MM.1S (cell line): Measurements from ENCODE around the gene COPB2.

Experiments used
- DNase-seq: peaks from one replicate; pipeline ENCODE4 v3.0.0-alpha.2; 2015
- H2AFZ ChIP-seq: fragments of 300-600 bp; sonication (generic); 2 replicates; pipeline ENCODE4 v1.6.0; 2016; ENCODE audit warnings: antibody characterized with exemption, low read length
- H3F3A ChIP-seq: fragments of 300-600 bp; sonication (generic); 2 replicates; pipeline ENCODE4 v1.6.1; 2016; ENCODE audit warnings: mild to moderate bottlenecking, antibody characterized with exemption, low read length, moderate library complexity, mixed read lengths; ENCODE audit not compliant: insufficient read depth
- H3K27ac ChIP-seq: fragments of 300-600 bp; sonication (generic); 2 replicates; pipeline ENCODE4 v1.5.1; 2016; ENCODE audit warnings: mild to moderate bottlenecking, low read length
- H3K27me3 ChIP-seq: fragments of 300-600 bp; sonication (generic); replicated peaks from 2 replicates; pipeline ENCODE4 v1.6.0; 2016; ENCODE audit warnings: low read length; ENCODE audit not compliant: insufficient read depth
- H3K36me3 ChIP-seq: fragments of 300-600 bp; sonication (generic); replicated peaks from 2 replicates; pipeline ENCODE4 v1.6.1; 2016; ENCODE audit warnings: mild to moderate bottlenecking, low read length, mixed read lengths; ENCODE audit not compliant: insufficient read depth
- H3K4me1 ChIP-seq: fragments of 300-600 bp; sonication (generic); 2 replicates; pipeline ENCODE4 v1.6.1; 2016; ENCODE audit warnings: low read length, mixed read lengths
- H3K4me2 ChIP-seq: fragments of 300-600 bp; sonication (generic); 2 replicates; pipeline ENCODE4 v1.6.0; 2016; ENCODE audit warnings: low read depth, low read length
- H3K4me3 ChIP-seq: fragments of 300-600 bp; sonication (generic); 2 replicates; pipeline ENCODE4 v1.5.1; 2016; ENCODE audit warnings: low read length, mixed read lengths
- H3K79me2 ChIP-seq: fragments of 300-600 bp; sonication (generic); 2 replicates; pipeline ENCODE4 v1.6.1; 2016; ENCODE audit warnings: mixed run types, low read length, mixed read lengths
- H3K9ac ChIP-seq: fragments of 300-600 bp; sonication (generic); 2 replicates; pipeline ENCODE4 v1.6.1; 2016; ENCODE audit warnings: low read length, mixed read lengths
- H3K9me2 ChIP-seq: fragments of 300-600 bp; sonication (generic); replicated peaks from 2 replicates; pipeline ENCODE4 v1.6.1; 2016; ENCODE audit warnings: mild to moderate bottlenecking, low read length, mixed read lengths; ENCODE audit not compliant: insufficient read depth
- H3K9me3 ChIP-seq: fragments of 300-600 bp; sonication (generic); replicated peaks from 2 replicates; pipeline ENCODE4 v1.6.1; 2016; ENCODE audit warnings: mild to moderate bottlenecking, low read length, mixed read lengths; ENCODE audit not compliant: insufficient read depth
- H4K20me1 ChIP-seq: fragments of 300-600 bp; sonication (generic); 2 replicates; pipeline ENCODE4 v1.6.1; 2016; ENCODE audit warnings: mild to moderate bottlenecking, low read length, moderate library complexity, mixed read lengths; ENCODE audit not compliant: insufficient read depth
- CTCF ChIP-seq: fragments of 300-600 bp; sonication (generic); IDR thresholded peaks from 2 replicates; pipeline ENCODE4 v1.5.1; 2016; ENCODE audit warnings: antibody characterized with exemption, low read length, mixed read lengths
- EZH2 ChIP-seq: fragments of 300-600 bp; sonication (generic); optimal IDR thresholded peaks from 2 replicates; pipeline ENCODE3; 2017; ENCODE audit warnings: low read depth, mild to moderate bottlenecking, antibody characterized with exemption, low read length, mixed read lengths
- EZH2phosphoT487 ChIP-seq: fragments of 300-600 bp; sonication (generic); IDR thresholded peaks from 2 replicates; pipeline ENCODE4 v1.6.1; 2018; ENCODE audit warnings: antibody characterized with exemption, low read length

Gene COPB2

GRCh38 chr3:139354661-139355060, 34.8 kb downstream of the COPB2 start:
- Histone ChIP-seq H3K27me3 (no peaks in the 10 kb centered on the region), H3K9me2 (no peaks in the 10 kb centered on the region), H3K4me1 (no peaks in the 10 kb centered on the region), H3K9me3 (no peaks in the 10 kb centered on the region), H3K4me3 (no peak overlapping the region), H3K9ac (no peak overlapping the region), H2AFZ (no peak overlapping the region), H3F3A (no peaks in the 10 kb centered on the region), H3K36me3 (peaks cover 6% of the 10 kb centered on the region; the same call in 1 of the 2 replicates), H3K27ac (no peak overlapping the region), H4K20me1 (no peaks in the 10 kb centered on the region), H3K4me2 (no peak overlapping the region), H3K79me2 (no peaks in the 10 kb centered on the region)
- TF ChIP-seq EZH2 (no peak), CTCF (no peak), EZH2phosphoT487 (no peak)
- no peak for DNase-seq

GRCh38 chr3:139353920-139354556, 35.4 kb downstream of the COPB2 start:
- H3K27ac ChIP-seq, result no peak overlapping the region
- H3K4me1 ChIP-seq, result no peaks in the 10 kb centered on the region
- H3K9me3 ChIP-seq, result no peaks in the 10 kb centered on the region
- no peak overlapping the region for H3K9ac ChIP-seq
- H2AFZ ChIP-seq, result no peak overlapping the region
- H3K79me2 ChIP-seq, result no peaks in the 10 kb centered on the region
- no peak overlapping the region for H3K4me3 ChIP-seq
- H3K27me3 ChIP-seq, result no peaks in the 10 kb centered on the region
- H3F3A ChIP-seq, result no peaks in the 10 kb centered on the region
- TF ChIP-seq EZH2, result no peak
- TF ChIP-seq CTCF, result peak; percentile 65
- TF ChIP-seq EZH2phosphoT487, result no peak
- no peak overlapping the region for H3K4me2 ChIP-seq
- H3K9me2 ChIP-seq, result no peaks in the 10 kb centered on the region
- no peaks in the 10 kb centered on the region for H4K20me1 ChIP-seq
- peak; percentile 41 for DNase-seq
- H3K36me3 ChIP-seq, result peaks cover 4% of the 10 kb centered on the region; the same call in 1 of the 2 replicates

- no peak for DNase-seq
- Histone ChIP-seq H3K27me3 (no peaks in the 10 kb centered on the region), H2AFZ (no peak overlapping the region), H3K9me3 (no peaks in the 10 kb centered on the region), H3K27ac (no peak overlapping the region), H4K20me1 (no peaks in the 10 kb centered on the region), H3K9me2 (no peaks in the 10 kb centered on the region), H3K4me3 (no peak overlapping the region), H3K79me2 (peaks cover 27% of the 10 kb centered on the region), H3K4me2 (no peak overlapping the region), H3K4me1 (peaks cover 8% of the 10 kb centered on the region; the same call in 1 of the 2 replicates), H3F3A (no peaks in the 10 kb centered on the region), H3K9ac (no peak overlapping the region), H3K36me3 (no peaks in the 10 kb centered on the region; the same call in 1 of the 2 replicates)
- no peak for TF ChIP-seq EZH2phosphoT487
- no peak for TF ChIP-seq EZH2
- TF ChIP-seq CTCF, result no peak
Observed at GRCh38 chr3:139346771-139347170, 42.7 kb downstream of the COPB2 start.
